ENCODE measurements around the gene EFCAB6. TPM values are rescaled to one million over a fixed set of nuclear protein-coding genes. Genes with fewer than 3 reads are reported as not detected.

EFCAB6 gene
- total and polyA plus RNA-seq, 2 of the 4 experiments (the other 2 are of a cell fraction), result 0.44 to 1.1 TPM

- intact Hi-C loops (cut with micrococcal nuclease) (no loop called here), dilution Hi-C loops (cut with HindIII; ENCODE audit: low sequenced_read_pairs, unreplicated experiment) (no loop called here), in situ Hi-C loops (cut with MboI; ENCODE audit: low sequenced_read_pairs) (no loop called here)
- no peak overlapping the region for H2AK5ac ChIP-seq (ENCODE audit: low read depth, low read length)
- H3K4me1 ChIP-seq (ENCODE audit: control insufficient read depth, insufficient read depth, low read length), result no peaks in the 10 kb centered on the region
- no peak for TF ChIP-seq RCOR1 (IDR thresholded peaks at IDR 0.05; ENCODE audit: insufficient replicate concordance, low read length)
- TF ChIP-seq SMC3 (IDR thresholded peaks at IDR 0.05; ENCODE audit: low read depth, low read length), result no peak
- TF ChIP-seq MAZ (IDR thresholded peaks at IDR 0.05; ENCODE audit: borderline replicate concordance, low read depth, low read length), result no peak
- TF ChIP-seq CHD1 (IDR thresholded peaks at IDR 0.05; ENCODE audit: low read depth, low read length), result no peak
- TF ChIP-seq MAFK (IDR thresholded peaks at IDR 0.05; ENCODE audit: low read depth, low read length), result no peak
- TF ChIP-seq, protein P1, sequence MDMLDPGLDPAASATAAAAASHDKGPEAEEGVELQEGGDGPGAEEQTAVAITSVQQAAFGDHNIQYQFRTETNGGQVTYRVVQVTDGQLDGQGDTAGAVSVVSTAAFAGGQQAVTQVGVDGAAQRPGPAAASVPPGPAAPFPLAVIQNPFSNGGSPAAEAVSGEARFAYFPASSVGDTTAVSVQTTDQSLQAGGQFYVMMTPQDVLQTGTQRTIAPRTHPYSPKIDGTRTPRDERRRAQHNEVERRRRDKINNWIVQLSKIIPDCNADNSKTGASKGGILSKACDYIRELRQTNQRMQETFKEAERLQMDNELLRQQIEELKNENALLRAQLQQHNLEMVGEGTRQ (IDR thresholded peaks at IDR 0.05; ENCODE audit: low read depth, low read length), result no peak
- no peak for TF ChIP-seq RFX5 (IDR thresholded peaks at IDR 0.05; ENCODE audit: low read depth, low read length)
- no peak for TF ChIP-seq ELK1 (IDR thresholded peaks at IDR 0.05; ENCODE audit: borderline replicate concordance, low read depth, low read length)
- no peak for TF ChIP-seq NFE2L2 (IDR thresholded peaks at IDR 0.05; ENCODE audit: low read depth, low read length)
- no peak for TF ChIP-seq RAD21 (IDR thresholded peaks at IDR 0.05; ENCODE audit: low read length)
- no peak for TF ChIP-seq CTCF (conservative IDR thresholded peaks at IDR 0.05; ENCODE audit: low read depth, low read length)
- TF ChIP-seq CEBPB (IDR thresholded peaks at IDR 0.05; ENCODE audit: low read depth, low read length), result no peak
- no peak for TF ChIP-seq BHLHE40 (IDR thresholded peaks at IDR 0.05; ENCODE audit: low read depth, low read length)
- no peak for TF ChIP-seq MXI1 (IDR thresholded peaks at IDR 0.05; ENCODE audit: borderline replicate concordance, low read depth, low read length)
- no peak for TF ChIP-seq POLR2A (IDR thresholded peaks at IDR 0.05; ENCODE audit: low read depth, low read length)
- no peak for TF ChIP-seq FOS (IDR thresholded peaks at IDR 0.05; ENCODE audit: low read depth, low read length)
- H3K56ac ChIP-seq (ENCODE audit: extremely low read depth, insufficient read depth, low read length), result no peak overlapping the region
- ATAC-seq (ENCODE audit: low read depth), result no peak
- no peak overlapping the region for H3K9ac ChIP-seq (ENCODE audit: low read depth, low read length)
- H2BK20ac ChIP-seq (ENCODE audit: low read depth, low read length), result no peak overlapping the region
- no peak overlapping the region for H3K23ac ChIP-seq (ENCODE audit: low read depth, low read length)
- no peak overlapping the region for H2BK120ac ChIP-seq (ENCODE audit: low read depth, low read length)
- no peak overlapping the region for H2AFZ ChIP-seq (replicated peaks; ENCODE audit: low read length, poor library complexity)
- no peaks in the 10 kb centered on the region for H3K36me3 ChIP-seq (ENCODE audit: control insufficient read depth, insufficient read depth, low read length)
- no peak overlapping the region for H4K91ac ChIP-seq (ENCODE audit: insufficient read depth, low read depth, low read length)
- DNase-seq, result no peak
- no peaks in the 10 kb centered on the region for H3K9me1 ChIP-seq (ENCODE audit: insufficient read depth, low read length)
- ChIA-PET CTCF (no interaction called here), POLR2A (ENCODE audit: unreplicated experiment) (no interaction called here)
- no CpG with 5 or more reads among the region's 2 CpGs for WGBS, 2 experiments (ENCODE audit: extremely low coverage in 2 of 2, insufficient read length in 1 of 2)
- H3K27ac ChIP-seq (ENCODE audit: insufficient read depth, low read length), result no peak overlapping the region
- no peak overlapping the region for H3K4ac ChIP-seq (ENCODE audit: low read depth, low read length)
- no peak overlapping the region for H2BK15ac ChIP-seq (ENCODE audit: low read depth, low read length)
- H3K9me3 ChIP-seq (ENCODE audit: control insufficient read depth, insufficient read depth, low read length), result peaks cover 10% of the 10 kb centered on the region; the same call in 1 of the 2 replicates
- no peak overlapping the region for H3K4me2 ChIP-seq (ENCODE audit: low read depth, low read length)
- H3K4me3 ChIP-seq (ENCODE audit: insufficient read depth, low read depth, low read length), result no peak overlapping the region
- no peak overlapping the region for H4K8ac ChIP-seq (ENCODE audit: low read depth in 2 of 2, low read length in 2 of 2)
- no peaks in the 10 kb centered on the region for H3K27me3 ChIP-seq (ENCODE audit: control insufficient read depth, insufficient read depth, low read length)
- H4K5ac ChIP-seq (ENCODE audit: low read depth, low read length), result no peak overlapping the region
- no peak overlapping the region for H2BK5ac ChIP-seq (ENCODE audit: low read depth, low read length, poor library complexity, severe bottlenecking)
- H3K14ac ChIP-seq (replicated peaks; ENCODE audit: low read depth, low read length), result no peak overlapping the region
- no peaks in the 10 kb centered on the region for H3K79me1 ChIP-seq (ENCODE audit: low read depth in 1 of 2, low read length in 2 of 2)
- H4K20me1 ChIP-seq (ENCODE audit: insufficient read depth, low read length), result no peaks in the 10 kb centered on the region
- H2AK9ac ChIP-seq (replicated peaks; ENCODE audit: low read depth, low read length, poor library complexity), result no peak overlapping the region
- H3K18ac ChIP-seq (ENCODE audit: low read depth, low read length), result no peak overlapping the region
- BruUV-seq (replicated peaks), result no TSS peak
Measured at GRCh38 chr22:43583501-43583900, 228.6 kb downstream of the EFCAB6 start.
